ENCODE measurements around the gene HERC2. TPM values are rescaled to one million over a fixed set of nuclear protein-coding genes. Genes with fewer than 3 reads are reported as not detected.
"Not testable (repeated sequence)": the region's sequence is repeated elsewhere in the genome, so short reads cannot be mapped to it uniquely, and the experiment has no call there.

HERC2 gene
- total RNA-seq, 2 donors from 2014 or later: 18.8 to 40.8 TPM

DNA sequence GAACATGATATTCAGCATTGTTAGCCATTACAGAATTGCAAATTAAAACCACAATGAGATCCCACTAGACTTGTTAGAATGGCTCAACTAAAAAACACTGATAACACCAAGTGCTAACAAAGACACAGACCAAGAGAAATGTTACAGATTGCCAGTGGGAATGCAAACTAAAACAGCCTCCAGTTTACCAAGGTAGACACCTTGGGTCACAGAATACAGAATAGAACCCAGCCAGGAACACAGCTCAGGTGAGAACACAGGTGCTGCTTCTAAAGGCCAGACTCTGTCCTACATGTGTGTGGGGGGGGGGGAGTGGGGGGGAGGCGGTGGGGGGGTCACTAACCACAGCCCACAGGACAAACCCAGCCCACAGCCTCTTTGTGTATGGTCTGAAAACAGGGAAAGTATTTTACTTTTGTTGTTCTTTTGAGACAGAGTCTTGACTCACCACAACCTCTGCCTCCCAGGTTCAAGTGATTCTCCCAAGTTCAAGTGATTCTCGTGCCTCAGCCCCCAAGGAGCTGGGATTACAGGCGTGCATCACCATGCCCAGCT lies 26.9 kb downstream of the HERC2 start:
- not testable (repeated sequence) for H3K27me3 Mint-ChIP-seq; ATAC-seq (replicated peaks); H3K4me3 Mint-ChIP-seq; H3K9me3 Mint-ChIP-seq; H3K4me1 Mint-ChIP-seq; H3K27ac Mint-ChIP-seq
- peaks cover 45% of the 10 kb centered on the region for H3K36me3 Mint-ChIP-seq (ENCODE audit: low read depth)

DNA sequence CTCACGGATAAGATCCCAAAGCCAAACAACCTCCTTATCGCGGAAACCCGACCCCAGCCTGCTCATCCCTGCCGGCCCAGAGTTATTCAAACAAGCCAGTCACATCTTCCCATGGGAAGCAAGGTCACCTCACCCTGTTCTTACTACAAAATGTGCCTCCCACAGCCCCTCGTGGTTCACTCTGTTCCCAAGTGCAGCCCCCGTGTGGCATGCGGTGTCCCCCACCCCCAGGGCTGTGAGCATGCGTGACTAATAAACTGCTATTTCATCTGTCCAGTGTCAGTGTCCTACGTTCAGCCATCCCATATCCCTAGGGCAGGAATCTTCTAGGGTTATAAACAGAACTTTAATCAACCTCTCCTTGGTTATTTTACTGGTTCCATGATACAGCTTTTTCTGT lies 27.4 kb downstream of the HERC2 start:
- peaks cover 51% of the 10 kb centered on the region for H3K36me3 Mint-ChIP-seq (ENCODE audit: low read depth)
- not testable (repeated sequence) for H3K4me3 Mint-ChIP-seq; ATAC-seq (replicated peaks); H3K9me3 Mint-ChIP-seq; H3K4me1 Mint-ChIP-seq; H3K27me3 Mint-ChIP-seq; H3K27ac Mint-ChIP-seq

DNA sequence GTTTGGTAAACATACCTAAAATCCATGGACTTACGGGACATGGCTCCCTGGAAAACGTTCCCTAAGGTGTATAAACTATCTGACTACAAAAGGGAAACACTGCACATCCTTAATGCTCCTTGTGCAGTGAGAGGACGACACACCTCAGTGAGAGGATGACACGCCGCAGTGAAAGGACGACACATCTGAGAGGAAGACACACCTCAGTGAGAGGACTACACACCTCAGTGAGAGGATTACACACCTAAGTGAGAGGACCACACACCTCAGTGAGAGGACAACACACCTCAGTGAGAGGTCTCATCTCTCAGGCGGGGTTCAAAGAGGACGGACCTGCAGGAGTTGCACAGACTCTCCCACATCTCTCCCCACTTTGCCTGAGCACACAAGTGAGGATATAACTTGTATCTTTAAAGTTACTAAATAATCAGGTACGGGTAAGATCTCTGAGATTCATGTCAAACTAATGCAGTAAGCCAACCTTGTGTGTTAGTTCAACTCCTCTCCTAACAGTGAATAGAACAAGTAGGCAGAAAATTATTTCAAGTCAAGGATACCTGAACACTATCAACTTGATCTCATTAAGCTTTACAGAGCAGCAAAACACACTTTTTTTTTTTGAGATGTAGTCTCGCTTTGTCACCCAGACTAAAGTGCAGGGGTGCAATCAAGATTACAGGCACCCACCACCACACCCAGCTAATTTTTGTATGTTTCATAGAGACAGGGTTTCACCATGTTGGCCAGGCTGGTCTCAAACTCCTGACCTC lies 32.1 kb downstream of the HERC2 start:
- Mint-ChIP-seq H3K36me3 (ENCODE audit: low read depth) (peaks cover 71% of the 10 kb centered on the region), H3K27ac (no peak overlapping the region), H3K27me3 (no peaks in the 10 kb centered on the region), H3K4me1 (peaks cover 11% of the 10 kb centered on the region), H3K4me3 (no peak overlapping the region), H3K9me3 (peaks cover 6% of the 10 kb centered on the region)
- ATAC-seq (replicated peaks): no peak

DNA sequence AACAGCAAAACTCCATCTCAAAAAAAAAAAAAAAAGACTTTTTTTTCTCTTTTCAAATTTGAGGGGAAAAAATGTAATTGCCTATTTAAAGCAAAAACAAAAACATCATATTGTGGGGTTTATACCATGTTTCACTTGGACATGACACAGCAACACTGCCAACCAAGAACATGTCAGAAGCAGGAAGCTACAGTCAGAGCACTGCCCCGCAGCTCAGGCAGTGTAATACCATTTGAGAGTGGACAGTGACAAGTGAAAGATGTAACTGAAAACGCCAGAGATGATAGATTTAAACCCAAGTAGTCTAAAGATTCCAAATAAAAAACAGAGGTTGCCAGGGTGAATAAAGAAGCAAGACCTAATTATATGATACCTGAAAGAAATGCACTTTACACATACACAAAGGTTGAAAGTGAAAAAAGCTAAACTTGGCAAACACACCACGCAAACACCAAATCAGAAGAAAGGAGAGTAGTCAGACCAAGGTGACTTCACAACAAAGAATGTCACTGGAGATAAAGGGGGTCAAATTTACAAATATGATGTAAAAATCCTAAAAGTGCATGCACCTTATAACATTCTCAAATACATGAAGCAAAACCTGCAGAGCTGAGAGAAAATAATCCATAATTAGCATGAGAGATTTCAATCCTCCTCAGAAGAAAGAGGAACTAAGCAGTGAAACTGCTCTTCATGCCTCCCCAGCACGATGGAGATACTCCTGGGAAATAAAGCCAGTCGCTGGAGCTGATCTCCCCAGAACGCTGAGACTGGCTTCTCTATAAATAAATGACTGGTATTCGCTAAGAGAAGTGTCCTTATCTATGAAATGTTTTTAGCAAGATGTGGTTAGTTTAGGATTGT lies 32.9 kb downstream of the HERC2 start:
- not testable (repeated sequence) for ATAC-seq (replicated peaks); H3K4me3 Mint-ChIP-seq; H3K9me3 Mint-ChIP-seq; H3K27me3 Mint-ChIP-seq
- peak overlapping the region; percentile 16 for H3K27ac Mint-ChIP-seq
- peaks cover 72% of the 10 kb centered on the region for H3K36me3 Mint-ChIP-seq (ENCODE audit: low read depth)
- H3K4me1 Mint-ChIP-seq: peaks cover 11% of the 10 kb centered on the region

DNA sequence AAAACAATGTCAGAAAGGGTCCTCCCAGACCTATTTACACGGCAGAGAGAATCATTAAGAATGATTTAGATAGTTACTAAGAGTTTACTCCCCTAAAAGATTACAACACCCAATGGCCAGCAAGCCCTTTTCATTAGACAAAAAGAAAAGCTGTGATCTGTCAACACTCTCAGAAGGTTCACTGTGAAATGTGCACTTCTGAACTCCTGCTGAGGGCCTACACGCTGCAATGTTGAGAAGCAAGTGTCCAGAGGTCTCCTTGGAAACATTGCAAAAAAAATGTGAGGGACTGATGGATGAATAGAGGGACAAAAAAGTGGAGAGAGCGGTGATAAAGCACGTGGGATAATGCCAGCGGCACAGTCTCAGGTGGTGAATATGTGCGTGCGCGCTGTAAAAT lies 35.3 kb downstream of the HERC2 start:
- not testable (repeated sequence) for ATAC-seq (replicated peaks); H3K27me3 Mint-ChIP-seq; H3K4me3 Mint-ChIP-seq; H3K27ac Mint-ChIP-seq; H3K9me3 Mint-ChIP-seq
- Mint-ChIP-seq H3K4me1 (peaks cover 11% of the 10 kb centered on the region), H3K36me3 (ENCODE audit: low read depth) (peaks cover 73% of the 10 kb centered on the region)

DNA sequence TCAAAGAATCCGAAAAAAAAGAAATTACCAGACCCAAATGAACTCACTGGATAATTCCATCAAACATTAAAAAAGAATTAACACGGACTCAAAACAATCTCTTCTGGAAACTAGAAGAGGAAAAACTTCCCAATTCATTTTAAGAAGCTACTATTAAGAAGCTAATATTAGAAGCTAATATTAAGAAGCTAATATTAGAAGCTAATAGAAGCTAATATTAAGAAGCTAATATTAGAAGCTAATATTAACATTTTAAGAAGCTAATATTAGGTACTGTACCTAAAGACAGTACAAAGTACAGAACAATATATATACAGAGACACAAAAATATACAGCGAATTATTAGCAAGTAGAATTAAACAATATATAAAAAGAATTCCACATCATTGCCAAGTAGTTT lies 35.9 kb downstream of the HERC2 start:
- no peak overlapping the region for H3K27ac Mint-ChIP-seq
- H3K4me1 Mint-ChIP-seq: peaks cover 11% of the 10 kb centered on the region
- peaks cover 6% of the 10 kb centered on the region for H3K9me3 Mint-ChIP-seq
- peaks cover 67% of the 10 kb centered on the region for H3K36me3 Mint-ChIP-seq (ENCODE audit: low read depth)
- H3K27me3 Mint-ChIP-seq: no peaks in the 10 kb centered on the region
- ATAC-seq (replicated peaks): no peak
- no peak overlapping the region for H3K4me3 Mint-ChIP-seq

DNA sequence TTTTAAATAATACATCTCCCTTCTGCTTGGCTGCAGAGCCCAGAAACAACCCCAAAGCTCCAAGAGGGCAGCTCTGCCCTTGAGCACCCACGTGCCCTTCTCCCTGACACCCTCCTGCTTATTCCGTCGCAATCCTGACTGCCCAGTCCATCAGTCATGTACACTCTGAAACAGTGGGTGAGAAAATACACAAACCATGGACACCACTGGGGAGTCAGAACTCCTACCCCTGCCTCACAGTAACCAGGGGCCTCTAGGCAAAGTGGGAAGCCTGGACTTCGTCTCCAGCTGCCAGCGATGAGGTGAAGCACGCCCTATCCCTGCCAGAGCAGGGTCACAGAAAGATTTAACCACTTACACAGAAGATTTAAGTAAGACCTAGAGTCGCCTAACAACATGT lies 40.1 kb downstream of the HERC2 start:
- H3K9me3 Mint-ChIP-seq: no peaks in the 10 kb centered on the region
- ATAC-seq (replicated peaks): no peak
- peaks cover 58% of the 10 kb centered on the region for H3K36me3 Mint-ChIP-seq (ENCODE audit: low read depth)
- H3K4me1 Mint-ChIP-seq: peaks cover 6% of the 10 kb centered on the region
- no peak overlapping the region for H3K27ac Mint-ChIP-seq
- H3K27me3 Mint-ChIP-seq: no peaks in the 10 kb centered on the region
- no peak overlapping the region for H3K4me3 Mint-ChIP-seq

DNA sequence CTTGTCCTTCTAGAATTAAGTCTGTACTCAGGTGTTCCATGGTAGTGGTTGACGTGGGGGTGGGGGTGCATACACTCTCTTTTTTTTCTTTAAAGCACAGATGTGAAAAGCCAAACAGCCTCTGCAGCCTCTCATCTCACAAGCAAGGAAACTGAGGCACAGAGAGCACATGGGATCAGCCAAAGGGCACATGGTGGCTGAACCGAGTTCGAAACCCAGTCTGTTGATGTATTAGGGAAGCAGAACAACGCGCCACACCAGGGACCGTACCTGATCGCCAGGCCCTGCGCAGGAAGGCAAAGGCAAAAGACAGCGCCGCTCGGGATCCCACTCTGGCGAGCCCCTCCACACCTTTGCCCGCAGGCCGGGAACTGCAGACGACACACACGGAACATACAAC lies 47.3 kb downstream of the HERC2 start:
- Mint-ChIP-seq H3K36me3 (ENCODE audit: low read depth) (peaks cover 51% of the 10 kb centered on the region), H3K9me3 (no peaks in the 10 kb centered on the region), H3K27ac (no peak overlapping the region), H3K27me3 (no peaks in the 10 kb centered on the region), H3K4me1 (peaks cover 5% of the 10 kb centered on the region), H3K4me3 (no peak overlapping the region)
- ATAC-seq (replicated peaks): no peak

DNA sequence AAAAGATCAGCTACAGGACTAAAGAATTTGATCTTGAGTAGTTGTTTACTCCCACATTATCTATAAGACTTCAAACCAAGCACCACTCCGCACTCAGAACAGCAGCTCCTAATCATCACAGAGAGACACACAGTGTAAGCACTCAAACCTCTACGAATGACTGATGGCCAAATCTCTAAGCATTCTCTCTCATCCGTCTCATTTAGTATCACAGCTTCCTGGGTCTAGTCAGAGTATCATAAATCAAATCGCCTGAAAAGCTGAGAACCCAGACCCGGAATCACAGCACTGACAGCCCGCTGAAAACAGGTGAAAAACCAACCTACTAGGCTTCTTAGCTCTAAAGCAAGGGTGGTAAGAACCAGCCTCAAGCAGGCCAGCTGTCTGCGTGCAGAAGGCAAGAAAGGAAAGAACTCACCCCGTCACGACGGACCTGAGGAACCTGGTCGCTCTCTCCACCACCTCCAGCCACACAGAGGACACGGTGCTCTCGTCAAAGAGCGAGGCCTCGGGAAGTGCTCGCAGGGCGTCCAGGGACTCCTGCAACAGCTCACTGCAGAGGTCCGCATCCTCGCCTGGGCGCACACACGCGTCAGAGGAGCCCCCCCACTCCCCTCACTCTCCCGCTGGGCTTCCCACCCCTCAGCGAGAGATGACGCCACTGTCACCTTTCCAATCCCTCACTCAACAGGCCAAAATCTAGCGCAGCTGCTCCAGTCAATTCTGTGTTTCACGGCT lies 47.9 kb downstream of the HERC2 start:
- H3K4me3 Mint-ChIP-seq: no peak overlapping the region
- ATAC-seq (replicated peaks): no peak

DNA sequence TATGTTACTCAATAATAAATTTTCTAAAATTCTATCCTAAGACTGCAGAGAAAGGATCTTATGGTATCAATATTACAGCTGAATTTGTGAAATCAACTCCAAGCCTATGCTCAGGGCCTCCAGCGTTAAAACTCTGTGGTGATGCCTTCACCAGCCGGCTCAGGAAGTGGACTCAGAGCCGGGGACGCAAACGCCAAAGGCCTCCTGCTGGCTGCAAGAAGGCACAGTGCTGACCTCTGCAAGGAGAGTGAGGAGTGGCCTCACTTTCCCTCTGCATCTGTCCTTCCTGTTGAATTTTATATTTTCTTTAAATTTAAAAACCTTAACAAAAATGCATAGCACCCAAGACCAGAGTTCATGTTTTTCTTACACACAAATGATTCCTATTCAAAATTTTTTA lies 48.5 kb downstream of the HERC2 start:
- no peaks in the 10 kb centered on the region for H3K9me3 Mint-ChIP-seq
- H3K4me1 Mint-ChIP-seq: peaks cover 5% of the 10 kb centered on the region
- no peak overlapping the region for H3K27ac Mint-ChIP-seq
- H3K4me3 Mint-ChIP-seq: no peak overlapping the region
- no peaks in the 10 kb centered on the region for H3K27me3 Mint-ChIP-seq
- H3K36me3 Mint-ChIP-seq (ENCODE audit: low read depth): peaks cover 51% of the 10 kb centered on the region
- ATAC-seq (replicated peaks): no peak

More for the DNA sequence above, 47.9 kb downstream of the HERC2 start:
- H3K36me3 Mint-ChIP-seq (ENCODE audit: low read depth): peaks cover 51% of the 10 kb centered on the region
- no peak overlapping the region for H3K27ac Mint-ChIP-seq
- H3K27me3 Mint-ChIP-seq: no peaks in the 10 kb centered on the region
- H3K4me1 Mint-ChIP-seq: peaks cover 5% of the 10 kb centered on the region
- no peaks in the 10 kb centered on the region for H3K9me3 Mint-ChIP-seq

DNA sequence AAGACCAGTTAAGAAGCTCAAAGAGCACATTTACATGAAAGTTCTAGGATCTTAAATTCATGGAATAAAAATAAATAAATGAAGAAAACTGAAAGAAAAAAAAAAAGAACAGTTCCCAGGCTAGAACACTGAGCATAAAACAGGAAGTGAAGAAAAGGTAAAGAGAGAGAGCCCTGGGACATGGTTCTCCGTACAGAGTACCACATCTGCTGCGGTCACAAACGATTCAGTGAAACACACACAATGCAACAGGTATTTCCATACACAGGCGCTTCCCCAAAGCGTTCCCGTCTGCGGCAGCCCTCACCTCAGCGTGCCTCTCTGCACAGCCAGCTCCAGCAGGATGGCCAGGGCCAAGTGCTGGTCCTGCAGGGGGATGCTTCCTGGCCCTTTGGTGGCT lies 49.4 kb downstream of the HERC2 start:
- H3K27ac Mint-ChIP-seq: no peak overlapping the region
- ATAC-seq (replicated peaks): no peak
- no peak overlapping the region for H3K4me3 Mint-ChIP-seq
- H3K4me1 Mint-ChIP-seq: peaks cover 5% of the 10 kb centered on the region
- peaks cover 58% of the 10 kb centered on the region for H3K36me3 Mint-ChIP-seq (ENCODE audit: low read depth)
- no peaks in the 10 kb centered on the region for H3K9me3 Mint-ChIP-seq
- H3K27me3 Mint-ChIP-seq: no peaks in the 10 kb centered on the region

DNA sequence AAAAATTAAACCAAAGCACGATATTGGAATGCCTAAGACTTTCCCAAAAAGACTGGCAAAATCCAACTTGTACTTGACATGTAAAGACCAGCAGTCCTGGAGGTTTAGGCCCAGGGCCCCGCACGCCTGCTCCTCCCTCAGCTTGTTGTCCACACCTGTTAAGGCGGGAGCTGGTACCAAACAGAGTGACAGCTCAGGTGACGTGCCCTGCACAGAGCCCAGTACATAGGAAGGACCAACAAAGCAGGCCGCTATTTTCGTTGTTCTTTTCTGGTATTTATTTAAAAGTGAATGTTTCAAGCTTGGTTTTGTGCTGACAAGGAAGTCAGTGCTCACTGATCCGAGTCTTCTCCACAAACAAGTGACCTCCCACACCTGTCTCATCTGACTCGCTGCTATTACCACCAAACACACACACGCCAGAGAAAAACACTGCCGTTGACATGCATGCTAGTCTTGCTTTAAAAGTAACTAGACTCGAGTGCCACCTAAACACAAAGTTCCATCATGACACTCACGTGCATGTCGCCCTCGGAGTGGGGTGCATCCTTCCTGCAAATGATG lies 50.2 kb downstream of the HERC2 start:
- Mint-ChIP-seq H3K4me3 (no peak overlapping the region), H3K9me3 (no peaks in the 10 kb centered on the region), H3K4me1 (peaks cover 5% of the 10 kb centered on the region), H3K27ac (no peak overlapping the region), H3K36me3 (ENCODE audit: low read depth) (peaks cover 66% of the 10 kb centered on the region), H3K27me3 (no peaks in the 10 kb centered on the region)
- ATAC-seq (replicated peaks): no peak

DNA sequence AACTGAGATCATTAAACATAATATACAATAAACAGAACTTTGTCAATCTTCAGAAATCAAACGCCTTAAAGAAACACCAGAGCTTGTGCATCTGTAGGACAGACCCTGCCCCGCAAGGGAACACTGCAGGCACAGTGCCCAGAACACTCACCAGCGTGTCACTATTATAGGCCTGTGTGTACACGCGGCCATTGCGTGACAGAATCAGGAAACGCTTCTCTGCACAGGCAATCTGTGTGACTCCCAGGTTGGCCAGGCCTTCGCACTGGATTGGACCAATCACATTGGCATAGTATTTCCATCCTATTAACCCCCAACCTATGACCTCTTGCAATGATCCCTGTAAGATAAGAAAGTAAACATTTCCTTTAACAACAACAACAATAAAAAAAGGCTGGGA lies 52.9 kb downstream of the HERC2 start:
- Mint-ChIP-seq H3K27me3 (no peaks in the 10 kb centered on the region), H3K36me3 (ENCODE audit: low read depth) (peaks cover 80% of the 10 kb centered on the region), H3K9me3 (no peaks in the 10 kb centered on the region), H3K4me3 (no peak overlapping the region), H3K4me1 (peaks cover 5% of the 10 kb centered on the region), H3K27ac (no peak overlapping the region)
- no peak for ATAC-seq (replicated peaks)

DNA sequence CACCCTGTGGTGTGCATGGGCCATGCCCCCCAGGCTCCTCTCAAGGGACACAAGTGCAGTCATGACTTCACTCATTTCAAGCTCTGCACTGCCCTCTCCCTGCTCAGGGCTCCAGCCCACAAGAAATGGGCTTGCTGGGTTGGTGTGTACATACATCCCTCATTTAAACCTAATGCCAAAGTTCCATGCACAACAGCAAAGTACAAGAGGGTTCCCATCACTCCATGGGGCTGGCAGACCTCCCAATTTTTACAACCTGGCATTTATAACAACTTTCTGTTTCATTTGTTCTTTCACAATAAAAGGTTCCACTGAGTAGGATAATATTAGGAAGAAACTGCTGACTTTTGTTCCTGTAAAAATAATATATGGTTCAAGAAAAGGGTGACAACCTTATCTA lies 54.3 kb downstream of the HERC2 start:
- no peak for ATAC-seq (replicated peaks)
- H3K4me1 Mint-ChIP-seq: no peaks in the 10 kb centered on the region
- H3K36me3 Mint-ChIP-seq (ENCODE audit: low read depth): peaks cover 84% of the 10 kb centered on the region
- H3K4me3 Mint-ChIP-seq: no peak overlapping the region
- H3K9me3 Mint-ChIP-seq: no peaks in the 10 kb centered on the region
- H3K27ac Mint-ChIP-seq: no peak overlapping the region
- no peaks in the 10 kb centered on the region for H3K27me3 Mint-ChIP-seq
